A673 (cell line): ENCODE results near the gene KAZN.

Experiments
- EZH2 ChIP-seq: fragments of 200-600 bp; sonication (generic); IDR thresholded peaks from 2 replicates; pipeline ENCODE4 v1.6.1; 2017; ENCODE audit warnings: borderline replicate concordance, low read depth, mild to moderate bottlenecking, mixed read lengths, antibody characterized with exemption, low read length; ENCODE audit not compliant: poor library complexity, severe bottlenecking
- TF ChIP-seq, protein P1 (sequence below): fragments of 300-800, 200-600 bp; sonication (generic); conservative IDR thresholded peaks from 2 replicates; pipeline ENCODE4 v1.5.1; 2017; ENCODE audit warnings: low read depth, mild to moderate bottlenecking, antibody characterized with exemption, low read length, moderate library complexity, mixed read lengths

GRCh38 chr1:15012822-15013221, 414.3 kb downstream of the KAZN start:
- TF ChIP-seq, protein P1, sequence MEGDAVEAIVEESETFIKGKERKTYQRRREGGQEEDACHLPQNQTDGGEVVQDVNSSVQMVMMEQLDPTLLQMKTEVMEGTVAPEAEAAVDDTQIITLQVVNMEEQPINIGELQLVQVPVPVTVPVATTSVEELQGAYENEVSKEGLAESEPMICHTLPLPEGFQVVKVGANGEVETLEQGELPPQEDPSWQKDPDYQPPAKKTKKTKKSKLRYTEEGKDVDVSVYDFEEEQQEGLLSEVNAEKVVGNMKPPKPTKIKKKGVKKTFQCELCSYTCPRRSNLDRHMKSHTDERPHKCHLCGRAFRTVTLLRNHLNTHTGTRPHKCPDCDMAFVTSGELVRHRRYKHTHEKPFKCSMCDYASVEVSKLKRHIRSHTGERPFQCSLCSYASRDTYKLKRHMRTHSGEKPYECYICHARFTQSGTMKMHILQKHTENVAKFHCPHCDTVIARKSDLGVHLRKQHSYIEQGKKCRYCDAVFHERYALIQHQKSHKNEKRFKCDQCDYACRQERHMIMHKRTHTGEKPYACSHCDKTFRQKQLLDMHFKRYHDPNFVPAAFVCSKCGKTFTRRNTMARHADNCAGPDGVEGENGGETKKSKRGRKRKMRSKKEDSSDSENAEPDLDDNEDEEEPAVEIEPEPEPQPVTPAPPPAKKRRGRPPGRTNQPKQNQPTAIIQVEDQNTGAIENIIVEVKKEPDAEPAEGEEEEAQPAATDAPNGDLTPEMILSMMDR: no peak
- TF ChIP-seq EZH2: no peak
